OCI-LY3 (cell line): ENCODE measurements around the gene WAPL.
"Not testable (repeated sequence)": the region's sequence is repeated elsewhere in the genome, so short reads cannot be mapped to it uniquely, and the experiment has no call there.

Source experiments
- CTCF ChIP-seq: fragments of 200-600, 300-600 bp; sonication (generic); IDR thresholded peaks from 2 replicates; pipeline ENCODE4 v1.5.1; 2014; ENCODE audit warnings: antibody characterized with exemption, low read length, low read depth
- EZH2phosphoT487 ChIP-seq: fragments of 200-600 bp; shearing (Covaris generic); IDR thresholded peaks from 2 replicates; pipeline ENCODE4 v1.6.1; 2018; ENCODE audit warnings: antibody characterized with exemption, mixed run types, low read depth

GRCh38 chr10:86525713-86526112 lies 4.1 kb upstream of the WAPL start:
- not testable (repeated sequence) for TF ChIP-seq CTCF, EZH2phosphoT487
